K562 (cell line): ENCODE data around the gene AKT1. TPM values are rescaled to one million over a fixed set of nuclear protein-coding genes. Genes with fewer than 3 reads are reported as not detected.
A peak's percentile ranks its signal among the peaks of the same experiment; 100 is the strongest.

Experiments
- CBFB ChIP-seq: sonication (generic); formaldehyde crosslinking; IDR thresholded peaks from 2 replicates; pipeline ENCODE4 v1.4.0; 2020; ENCODE audit warnings: mild to moderate bottlenecking, missing genetic modification reagents
- E2F1 ChIP-seq: sonication (generic); formaldehyde crosslinking; IDR thresholded peaks from 2 replicates; pipeline ENCODE4 v1.8.1; 2023; ENCODE audit warnings: mild to moderate bottlenecking, missing genetic modification reagents, moderate library complexity
- ELF1 ChIP-seq: fragments of 200-800 bp; sonication (Bioruptor generic); IDR thresholded peaks from 2 replicates; pipeline ENCODE4 v1.6.1; 2016; ENCODE audit warnings: missing genetic modification characterization, missing compliant biosample characterization
- FIP1L1 ChIP-seq: fragments of 200-400 bp; formaldehyde crosslinking; IDR thresholded peaks from 2 replicates; pipeline ENCODE4 v1.6.1; 2018; ENCODE audit warnings: mild to moderate bottlenecking, low read depth, low read length; ENCODE audit not compliant: poor library complexity, severe bottlenecking
- HLTF ChIP-seq: fragments of 450-650 bp; IDR thresholded peaks from 2 replicates; pipeline ENCODE4 v1.6.1; 2016
- HMGXB4 ChIP-seq: sonication (generic); formaldehyde crosslinking; IDR thresholded peaks from 2 replicates; pipeline ENCODE4 v1.8.1; 2023; ENCODE audit warnings: mild to moderate bottlenecking, missing genetic modification reagents
- KLF10 ChIP-seq: fragments of 250-450 bp; sonication (Bioruptor Pico); IDR thresholded peaks from 2 replicates; pipeline ENCODE4 v1.6.1; 2021; ENCODE audit warnings: matching md5 sums
- MAFK ChIP-seq: IDR thresholded peaks from 2 replicates; pipeline ENCODE4 v1.6.1; 2011; ENCODE audit warnings: low read length, improper control_type of control experiment
- RB1 ChIP-seq: fragments of 450-650 bp; IDR thresholded peaks from 2 replicates; pipeline ENCODE4 v1.6.1; 2017; ENCODE audit warnings: low read depth, mild to moderate bottlenecking
- RBM17 ChIP-seq: fragments of 200-400 bp; formaldehyde crosslinking; IDR thresholded peaks from 2 replicates; pipeline ENCODE4 v1.6.1; 2017; ENCODE audit warnings: low read depth, mild to moderate bottlenecking, low read length, borderline replicate concordance
- ZBTB40 ChIP-seq, 2 experiments: fragments of 450-650 bp in 1 of 2; sonication (generic) in 1 of 2; formaldehyde crosslinking in 1 of 2; IDR thresholded peaks; 2 replicates each; pipeline versions ENCODE4 v1.7.1 to v1.9.0; 2016 to 2022; ENCODE audit warnings: inconsistent platforms in 1 of 2, mild to moderate bottlenecking in 1 of 2, missing genetic modification reagents in 1 of 2
- ZBTB7A ChIP-seq: IDR thresholded peaks from 2 replicates; pipeline ENCODE4 v1.6.1; 2011; ENCODE audit warnings: low read depth, mild to moderate bottlenecking, low read length, moderate library complexity, borderline replicate concordance; ENCODE audit not compliant: control insufficient read depth
- ZNF511 ChIP-seq: sonication (generic); formaldehyde crosslinking; IDR thresholded peaks from 2 replicates; pipeline ENCODE4 v1.8.0; 2022; ENCODE audit warnings: mild to moderate bottlenecking, missing genetic modification reagents
- polyA plus RNA-seq, 8 experiments: library from polyadenylated mRNA; depleted of rRNA in 4 of 8; stranded (reverse) in 5 of 8; unstranded in 3 of 8; fragments of >200 nt; fragmentation: Nextera tagmentation in 2 of 8; fragmentation: Illumina TruSeq in 1 of 8; extraction: Ambion mirVana in 2 of 8; extraction: Trizol in 1 of 8; gene quantifications; 2 replicates each; pipeline versions ENCODE4 v1.2.1 to v1.2.3, GENCODE V29; 2011 to 2014; ENCODE audit warnings: inconsistent platforms in 1 of 8, missing spikeins in 1 of 8
- total RNA-seq, 7 experiments: library from RNA; depleted of rRNA in 6 of 7; stranded (reverse); fragments of >200 nt in 6 of 7; fragmentation: Illumina TruSeq in 2 of 7; extraction: Trizol in 2 of 7; gene quantifications; 2 replicates each; pipeline versions ENCODE4 v1.2.1 to v1.2.3, GENCODE V29; 2011 to 2021; ENCODE audit warnings: low replicate concordance in 1 of 7

Gene AKT1
- total and polyA plus RNA-seq, 9 of the 15 experiments (the other 6 are each of a cell fraction or from before 2014, with no cell fraction given) = 0.49 to 132 (median 75.1) TPM

- TF ChIP-seq KLF10 (CRISPR knock-in tag) (no peak), ELF1 (tag) (peak; percentile 53; the same call in 1 of the 2 replicates), RBM17 (no peak), E2F1 (CRISPR knock-in tag) (no peak), ZBTB7A (peak; percentile 99), RB1 (0 out of 2 replicates have a peak, but pooled peaks have one; percentile 36), HMGXB4 (CRISPR knock-in tag) (no peak), ZBTB40 (IDR thresholded peaks at IDR 0.05) (no peak), ZBTB40 (CRISPR knock-in tag; IDR thresholded peaks at IDR 0.05) (no peak), FIP1L1 (no peak), CBFB (CRISPR knock-in tag) (no peak), ZNF511 (CRISPR knock-in tag) (no peak), HLTF (no peak), MAFK (no peak)
These were observed 4.6 kb upstream of the AKT1 start (continued) for GRCh38 chr14:104800015-104800770.
